ENCODE measurements around the gene RNASET2. TPM values are rescaled to one million over a fixed set of nuclear protein-coding genes. Genes with fewer than 3 reads are reported as not detected.
"Not testable (repeated sequence)": the region's sequence is repeated elsewhere in the genome, so short reads cannot be mapped to it uniquely, and the experiment has no call there.

Gene RNASET2
- polyA plus RNA-seq, 1 donor (not counting 4 experiments of a cell fraction or from before 2014, with no cell fraction given), result 21.5 TPM

DNA sequence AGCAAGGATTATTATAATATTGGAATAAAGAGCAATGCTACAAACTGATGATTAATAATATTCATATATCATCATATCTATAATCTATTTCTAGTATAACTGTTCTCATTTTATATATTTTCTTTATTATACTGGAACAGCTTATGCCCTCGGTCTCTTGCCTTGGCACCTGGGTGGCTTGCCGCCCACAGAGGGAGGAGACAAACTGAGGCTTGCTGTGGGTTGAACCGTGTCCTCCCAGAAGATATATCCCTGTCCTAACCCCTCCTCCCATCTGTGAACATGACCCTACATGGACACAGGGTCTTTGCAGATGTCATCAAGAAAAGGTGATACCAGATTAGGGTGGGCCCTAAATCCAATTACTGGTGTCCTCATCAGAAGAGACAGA, 4.7 kb downstream of the RNASET2 start:
- no peak overlapping the region for H2AFZ ChIP-seq (ENCODE audit: control insufficient read depth, low read length)
- no peak overlapping the region for H3K4me3 ChIP-seq (ENCODE audit: control insufficient read depth in 2 of 3, extremely low read depth in 1 of 3, insufficient read depth in 2 of 3, low read depth in 1 of 3, low read length in 3 of 3)
- H3K36me3 ChIP-seq (ENCODE audit: control insufficient read depth in 2 of 2, extremely low read depth in 1 of 2, insufficient read depth in 2 of 2, low read length in 2 of 2), result no peaks in the 10 kb centered on the region
- dilution Hi-C loops (cut with MboI; ENCODE audit: extremely low pct_ligation_motif_present, low sequenced_read_pairs), result no loop called here
- H3K4me2 ChIP-seq (ENCODE audit: control insufficient read depth, extremely low read depth, insufficient read depth, low read depth, low read length), result no peak overlapping the region
- no peaks in the 10 kb centered on the region for H3K9me3 ChIP-seq (ENCODE audit: control insufficient read depth, low read depth, low read length)
- H4K20me1 ChIP-seq (ENCODE audit: control insufficient read depth, extremely low read depth, insufficient read depth, low read length), result no peaks in the 10 kb centered on the region
- TF ChIP-seq EZH2 (IDR thresholded peaks at IDR 0.05; ENCODE audit: low read length), result no peak
- TF ChIP-seq, protein P1, sequence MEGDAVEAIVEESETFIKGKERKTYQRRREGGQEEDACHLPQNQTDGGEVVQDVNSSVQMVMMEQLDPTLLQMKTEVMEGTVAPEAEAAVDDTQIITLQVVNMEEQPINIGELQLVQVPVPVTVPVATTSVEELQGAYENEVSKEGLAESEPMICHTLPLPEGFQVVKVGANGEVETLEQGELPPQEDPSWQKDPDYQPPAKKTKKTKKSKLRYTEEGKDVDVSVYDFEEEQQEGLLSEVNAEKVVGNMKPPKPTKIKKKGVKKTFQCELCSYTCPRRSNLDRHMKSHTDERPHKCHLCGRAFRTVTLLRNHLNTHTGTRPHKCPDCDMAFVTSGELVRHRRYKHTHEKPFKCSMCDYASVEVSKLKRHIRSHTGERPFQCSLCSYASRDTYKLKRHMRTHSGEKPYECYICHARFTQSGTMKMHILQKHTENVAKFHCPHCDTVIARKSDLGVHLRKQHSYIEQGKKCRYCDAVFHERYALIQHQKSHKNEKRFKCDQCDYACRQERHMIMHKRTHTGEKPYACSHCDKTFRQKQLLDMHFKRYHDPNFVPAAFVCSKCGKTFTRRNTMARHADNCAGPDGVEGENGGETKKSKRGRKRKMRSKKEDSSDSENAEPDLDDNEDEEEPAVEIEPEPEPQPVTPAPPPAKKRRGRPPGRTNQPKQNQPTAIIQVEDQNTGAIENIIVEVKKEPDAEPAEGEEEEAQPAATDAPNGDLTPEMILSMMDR (optimal IDR thresholded peaks at IDR 0.05 in 1 of 3, IDR thresholded peaks at IDR 0.05 in 1 of 3, conservative IDR thresholded peaks at IDR 0.05 in 1 of 3; ENCODE audit: extremely low read depth in 1 of 3, insufficient read depth in 2 of 3, low read length in 3 of 3), result no peak
- DNase-seq (ENCODE audit: low read depth, low spot score) (no peak), FAIRE-seq (no peak)
- no peak overlapping the region for H3K27ac ChIP-seq (ENCODE audit: control insufficient read depth, insufficient read depth, low read length)
- H3K4me1 ChIP-seq (ENCODE audit: control insufficient read depth, extremely low read depth, insufficient read depth, low read length), result peaks cover 11% of the 10 kb centered on the region
- no peaks in the 10 kb centered on the region for H3K27me3 ChIP-seq (ENCODE audit: control insufficient read depth, extremely low read depth, insufficient read depth, low read length)
- H3K9ac ChIP-seq (ENCODE audit: control insufficient read depth, extremely low read depth, insufficient read depth, low read length), result no peak overlapping the region
- H3K79me2 ChIP-seq (ENCODE audit: control insufficient read depth, insufficient read depth, low read length), result no peaks in the 10 kb centered on the region
- no peaks in the 10 kb centered on the region for H3K9me1 ChIP-seq (ENCODE audit: control insufficient read depth, extremely low read depth, insufficient read depth, low read length)

DNA sequence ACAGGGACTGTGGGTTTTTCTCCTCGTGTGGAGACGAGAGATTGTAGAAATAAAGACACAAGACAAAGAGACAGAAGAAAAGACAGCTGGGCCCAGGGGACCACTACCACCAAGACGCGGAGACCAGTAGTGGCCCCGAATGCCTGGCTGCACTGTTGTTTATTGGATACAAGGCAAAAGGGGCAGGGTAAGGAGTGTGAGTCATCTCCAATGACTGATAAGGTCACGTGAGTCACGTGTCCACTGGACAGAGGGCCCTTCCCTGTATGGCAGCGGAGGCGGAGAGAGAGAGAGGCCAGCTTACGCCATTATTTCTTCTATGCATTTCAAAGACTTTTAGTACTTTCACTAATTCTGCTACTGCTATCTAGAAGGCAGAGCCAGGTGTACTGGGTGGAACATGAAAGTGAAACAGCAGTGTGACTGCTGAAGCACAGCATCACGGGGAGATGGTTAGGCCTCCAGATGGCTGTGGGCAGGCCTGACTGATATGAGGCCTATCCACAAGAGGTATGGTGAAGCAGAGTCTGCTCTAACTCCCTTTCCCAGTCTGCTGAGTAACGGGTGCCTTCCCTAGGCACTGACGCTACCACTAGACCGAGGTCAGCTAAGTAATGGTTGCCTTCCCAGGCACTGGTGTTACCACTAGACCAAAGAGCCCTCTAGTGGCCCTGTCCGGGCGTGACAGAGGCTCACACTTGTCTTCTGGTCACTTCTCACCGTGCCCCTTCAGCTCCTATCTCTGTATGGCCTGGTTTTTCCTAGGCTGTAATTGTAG, 5.3 kb downstream of the RNASET2 start:
- H3K9ac ChIP-seq (ENCODE audit: control insufficient read depth, extremely low read depth, insufficient read depth, low read length); H3K27me3 ChIP-seq (ENCODE audit: control insufficient read depth, extremely low read depth, insufficient read depth, low read length); H3K36me3 ChIP-seq (ENCODE audit: control insufficient read depth in 2 of 2, extremely low read depth in 1 of 2, insufficient read depth in 2 of 2, low read length in 2 of 2); dilution Hi-C loops (cut with MboI; ENCODE audit: extremely low pct_ligation_motif_present, low sequenced_read_pairs); DNase-seq (ENCODE audit: low read depth, low spot score); H4K20me1 ChIP-seq (ENCODE audit: control insufficient read depth, extremely low read depth, insufficient read depth, low read length); H3K4me2 ChIP-seq (ENCODE audit: control insufficient read depth, extremely low read depth, insufficient read depth, low read depth, low read length); H3K9me1 ChIP-seq (ENCODE audit: control insufficient read depth, extremely low read depth, insufficient read depth, low read length); FAIRE-seq; H3K27ac ChIP-seq (ENCODE audit: control insufficient read depth, insufficient read depth, low read length); H3K4me3 ChIP-seq (ENCODE audit: control insufficient read depth in 2 of 3, extremely low read depth in 1 of 3, insufficient read depth in 2 of 3, low read depth in 1 of 3, low read length in 3 of 3); H3K79me2 ChIP-seq (ENCODE audit: control insufficient read depth, insufficient read depth, low read length); H2AFZ ChIP-seq (ENCODE audit: control insufficient read depth, low read length); H3K9me3 ChIP-seq (ENCODE audit: control insufficient read depth, low read depth, low read length): not testable (repeated sequence)
- TF ChIP-seq, protein P1 (optimal IDR thresholded peaks at IDR 0.05 in 1 of 3, IDR thresholded peaks at IDR 0.05 in 1 of 3, conservative IDR thresholded peaks at IDR 0.05 in 1 of 3; ENCODE audit: extremely low read depth in 1 of 3, insufficient read depth in 2 of 3, low read length in 3 of 3), result peak in 2 of 3 experiments; percentile 41 to 64
- peaks cover 11% of the 10 kb centered on the region for H3K4me1 ChIP-seq (ENCODE audit: control insufficient read depth, extremely low read depth, insufficient read depth, low read length)

Measured in keratinocyte (primary cell).